GM19239 (cell line): Measurements from ENCODE around the gene PCDHA5.

Experiments used
- DNase-seq: peaks from one replicate; pipeline ENCODE4 v3.0.0; 2011; ENCODE audit warnings: low spot score; ENCODE audit not compliant: insufficient read length
- FAIRE-seq: peaks from 2 replicates; lab custom pipeline; 2011; peaks lifted over from hg19 to GRCh38; lab: Jason Lieb, UNC

The PCDHA5 gene

DNA sequence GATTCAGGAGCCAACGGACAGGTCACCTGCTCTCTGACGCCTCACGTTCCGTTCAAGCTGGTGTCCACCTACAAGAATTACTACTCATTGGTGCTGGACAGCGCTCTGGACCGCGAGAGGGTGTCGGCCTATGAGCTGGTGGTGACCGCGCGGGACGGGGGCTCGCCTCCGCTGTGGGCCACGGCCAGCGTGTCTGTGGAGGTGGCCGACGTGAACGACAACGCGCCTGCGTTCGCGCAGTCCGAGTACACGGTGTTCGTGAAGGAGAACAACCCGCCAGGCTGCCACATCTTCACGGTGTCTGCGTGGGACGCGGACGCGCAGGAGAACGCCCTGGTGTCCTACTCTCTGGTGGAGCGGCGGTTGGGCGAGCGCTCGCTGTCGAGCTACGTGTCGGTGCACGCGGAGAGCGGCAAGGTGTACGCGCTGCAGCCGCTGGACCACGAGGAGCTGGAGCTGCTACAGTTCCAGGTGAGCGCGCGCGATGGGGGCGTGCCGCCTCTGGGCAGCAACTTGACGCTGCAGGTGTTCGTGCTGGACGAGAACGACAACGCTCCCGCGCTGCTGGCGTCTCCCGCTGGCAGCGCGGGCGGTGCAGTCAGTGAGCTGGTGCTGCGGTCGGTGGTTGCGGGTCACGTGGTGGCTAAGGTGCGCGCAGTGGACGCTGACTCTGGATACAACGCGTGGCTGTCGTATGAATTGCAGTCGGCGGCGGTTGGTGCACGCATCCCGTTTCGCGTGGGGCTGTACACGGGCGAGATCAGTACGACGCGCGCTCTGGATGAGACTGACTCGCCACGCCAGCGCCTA, 36.0 kb downstream of the PCDHA5 start:
- FAIRE-seq, result no peak

DNA sequence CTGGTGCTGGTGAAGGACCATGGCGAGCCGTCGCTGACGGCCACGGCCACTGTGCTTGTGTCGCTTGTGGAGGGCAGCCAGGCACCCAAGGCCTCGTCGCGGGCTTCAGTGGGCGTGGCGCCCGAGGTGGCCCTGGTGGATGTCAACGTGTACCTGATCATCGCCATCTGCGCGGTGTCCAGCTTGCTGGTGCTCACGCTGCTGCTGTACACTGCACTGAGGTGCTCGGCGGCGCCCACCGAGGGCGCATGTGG, 36.5 kb downstream of the PCDHA5 start:
- DNase-seq (no peak), FAIRE-seq (no peak)

More for the DNA sequence above, 36.0 kb downstream of the PCDHA5 start:
- DNase-seq, result no peak

DNA sequence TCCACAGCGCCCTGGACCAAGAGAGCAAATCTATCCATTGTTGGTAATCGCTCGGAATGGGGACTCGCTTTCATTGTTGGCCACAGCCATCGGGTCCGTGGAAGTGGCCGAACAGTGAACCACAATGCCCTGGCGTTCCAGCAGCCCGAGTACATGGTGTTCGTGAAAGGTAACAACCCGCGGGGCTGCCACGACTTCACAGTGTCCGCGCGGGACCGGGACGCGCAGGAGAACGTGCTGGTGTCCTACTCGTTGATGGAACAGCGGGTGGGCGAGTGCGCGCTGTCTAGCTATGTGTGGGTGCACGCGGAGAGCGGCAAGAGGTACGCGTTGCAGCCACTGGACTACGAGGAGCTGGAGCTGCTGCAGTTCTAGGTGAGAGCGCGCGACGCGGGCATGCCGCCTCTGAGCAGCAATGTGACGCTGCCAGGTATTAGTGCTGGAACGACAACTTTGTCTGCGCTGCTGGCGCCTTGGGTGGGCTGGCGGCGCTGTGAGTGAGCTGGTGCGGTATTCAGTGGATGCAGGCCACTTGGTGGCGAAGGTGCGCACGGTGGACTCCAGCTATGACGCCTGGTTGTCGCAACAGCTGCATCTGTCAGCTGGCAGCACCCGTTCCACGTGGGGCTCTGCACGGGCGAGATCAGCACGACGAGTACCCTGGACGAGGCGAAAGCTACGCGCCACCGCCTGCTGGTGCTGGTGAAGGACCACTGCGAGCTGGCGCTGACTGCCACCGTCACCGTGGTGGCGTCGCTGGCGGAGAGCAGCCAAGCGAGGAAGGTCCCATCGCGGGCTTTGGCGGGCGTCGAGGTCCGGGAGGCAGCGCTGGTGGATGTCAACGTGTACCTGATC, 41.3 kb downstream of the PCDHA5 start:
- no peak for FAIRE-seq
- no peak for DNase-seq

DNA sequence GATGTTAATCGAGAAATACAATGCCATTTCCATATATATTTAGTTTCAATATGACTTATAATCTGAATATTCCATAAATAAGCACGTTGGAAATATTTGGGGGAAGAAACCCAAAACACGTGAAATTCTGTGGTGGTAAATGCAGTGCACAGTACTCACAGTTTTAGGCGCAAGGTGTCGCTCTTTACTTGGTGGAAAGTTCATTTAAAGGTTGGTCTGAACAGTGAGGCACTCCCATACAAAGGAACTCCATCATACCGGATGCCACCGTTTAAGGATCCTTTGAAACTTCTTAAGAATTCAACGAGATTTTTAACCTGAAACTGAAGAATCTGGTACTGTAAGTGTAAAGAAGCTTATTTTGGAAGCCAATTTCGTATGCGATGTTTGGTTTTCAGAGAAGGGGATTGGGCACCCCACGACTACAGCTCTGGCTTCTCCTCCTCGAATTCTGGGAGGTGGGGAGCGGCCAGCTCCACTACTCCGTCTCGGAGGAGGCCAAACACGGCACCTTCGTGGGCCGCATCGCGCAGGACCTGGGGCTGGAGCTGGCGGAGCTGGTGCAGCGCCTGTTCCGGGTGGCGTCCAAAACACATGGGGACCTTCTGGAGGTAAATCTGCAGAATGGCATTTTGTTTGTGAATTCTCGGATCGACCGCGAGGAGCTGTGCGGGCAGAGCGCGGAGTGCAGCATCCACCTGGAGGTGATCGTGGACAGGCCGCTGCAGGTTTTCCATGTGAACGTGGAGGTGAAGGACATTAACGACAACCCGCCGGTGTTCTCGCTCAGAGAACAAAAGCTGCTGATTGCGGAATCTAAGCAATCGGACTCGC, 47.5 kb downstream of the PCDHA5 start, which contains the start of gene PCDHA11:
PCDHA11 (plus strand) TSS at position 237 of the 834 bp plus-strand sequence; CDS start at position 384, 147 bp downstream.
- FAIRE-seq (no peak), DNase-seq (no peak)

DNA sequence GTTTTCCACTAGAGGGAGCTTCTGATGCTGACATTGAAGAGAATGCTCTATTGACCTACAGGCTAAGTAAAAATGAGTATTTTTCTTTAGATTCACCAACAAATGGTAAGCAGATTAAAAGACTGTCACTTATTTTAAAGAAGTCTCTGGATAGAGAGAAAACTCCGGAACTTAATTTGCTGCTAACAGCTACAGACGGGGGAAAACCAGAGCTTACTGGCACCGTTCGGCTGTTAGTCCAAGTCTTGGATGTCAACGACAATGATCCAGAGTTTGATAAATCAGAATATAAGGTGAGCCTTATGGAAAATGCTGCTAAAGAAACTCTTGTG, 48.1 kb downstream of the PCDHA5 start:
- DNase-seq (no peak), FAIRE-seq (no peak)

DNA sequence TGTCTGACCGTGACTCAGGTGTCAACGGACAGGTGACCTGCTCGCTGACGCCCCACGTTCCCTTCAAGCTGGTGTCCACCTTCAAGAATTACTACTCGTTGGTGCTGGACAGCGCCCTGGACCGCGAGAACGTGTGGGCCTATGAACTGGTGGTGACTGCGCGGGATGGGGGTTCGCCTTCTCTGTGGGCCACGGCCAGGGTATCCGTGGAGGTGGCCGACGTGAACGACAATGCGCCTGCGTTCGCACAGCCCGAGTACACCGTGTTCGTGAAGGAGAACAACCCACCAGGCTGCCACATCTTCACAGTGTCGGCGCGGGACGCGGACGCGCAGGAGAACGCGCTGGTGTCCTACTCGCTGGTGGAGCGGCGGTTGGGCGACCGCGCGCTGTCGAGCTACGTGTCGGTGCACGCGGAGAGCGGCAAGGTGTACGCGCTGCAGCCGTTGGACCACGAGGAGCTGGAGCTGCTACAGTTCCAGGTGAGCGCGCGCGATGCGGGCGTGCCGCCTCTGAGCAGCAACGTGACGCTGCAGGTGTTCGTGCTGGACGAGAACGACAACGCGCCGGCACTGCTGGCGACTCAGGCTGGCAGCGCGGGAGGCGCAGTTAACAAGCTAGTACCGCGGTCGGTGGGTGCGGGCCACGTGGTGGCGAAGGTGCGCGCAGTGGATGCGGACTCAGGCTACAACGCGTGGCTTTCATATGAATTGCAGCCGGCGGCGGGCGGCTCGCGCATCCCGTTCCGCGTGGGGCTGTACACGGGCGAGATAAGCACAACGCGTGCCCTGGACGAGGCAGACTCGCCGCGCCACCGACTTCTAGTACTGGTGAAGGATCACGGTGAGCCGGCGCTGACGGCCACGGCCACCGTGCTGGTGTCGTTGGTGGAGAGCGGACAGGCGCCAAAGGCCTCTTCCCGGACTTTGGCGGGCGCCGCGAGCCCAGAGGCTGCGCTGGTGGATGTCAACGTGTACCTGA, 49.1 kb downstream of the PCDHA5 start:
- no peak for FAIRE-seq
- DNase-seq, result no peak
